Hepatocyte (in vitro differentiated cells): ENCODE results near the gene PRSS58.

Experiments used
- CTCF ChIP-seq: fragments of 200-600 bp; sonication (generic); IDR thresholded peaks from 2 replicates; pipeline ENCODE4 v1.5.1; 2016; ENCODE audit warnings: antibody characterized with exemption, mild to moderate bottlenecking; ENCODE audit not compliant: poor library complexity
- EZH2 ChIP-seq: fragments of 200-600 bp; sonication (generic); IDR thresholded peaks from 2 replicates; pipeline ENCODE4 v1.6.1; 2016; ENCODE audit warnings: antibody characterized with exemption, mild to moderate bottlenecking, borderline replicate concordance

- peak; percentile 40 for TF ChIP-seq CTCF
- no peak for TF ChIP-seq EZH2
Measured at GRCh38 chr7:142301923-142302550, 44.2 kb upstream of the PRSS58 start.
